Measurements from ENCODE around the gene LHFPL6.

DNA sequence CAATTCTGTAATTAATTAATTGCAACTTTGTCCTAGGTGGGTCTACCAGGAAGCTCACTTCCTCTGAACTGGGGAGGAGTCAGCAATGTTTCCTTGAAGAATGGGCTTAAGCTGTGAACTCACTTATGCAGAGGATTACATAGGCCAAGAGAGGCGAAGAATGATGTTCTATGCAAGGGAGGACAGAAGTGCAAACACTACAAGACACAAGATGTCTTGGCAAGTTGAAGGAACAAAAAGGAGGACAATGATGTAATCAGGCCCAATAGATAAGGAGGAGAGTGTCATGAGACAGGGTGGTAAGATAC, 275.9 kb downstream of the LHFPL6 start:
- TF ChIP-seq, protein P1, sequence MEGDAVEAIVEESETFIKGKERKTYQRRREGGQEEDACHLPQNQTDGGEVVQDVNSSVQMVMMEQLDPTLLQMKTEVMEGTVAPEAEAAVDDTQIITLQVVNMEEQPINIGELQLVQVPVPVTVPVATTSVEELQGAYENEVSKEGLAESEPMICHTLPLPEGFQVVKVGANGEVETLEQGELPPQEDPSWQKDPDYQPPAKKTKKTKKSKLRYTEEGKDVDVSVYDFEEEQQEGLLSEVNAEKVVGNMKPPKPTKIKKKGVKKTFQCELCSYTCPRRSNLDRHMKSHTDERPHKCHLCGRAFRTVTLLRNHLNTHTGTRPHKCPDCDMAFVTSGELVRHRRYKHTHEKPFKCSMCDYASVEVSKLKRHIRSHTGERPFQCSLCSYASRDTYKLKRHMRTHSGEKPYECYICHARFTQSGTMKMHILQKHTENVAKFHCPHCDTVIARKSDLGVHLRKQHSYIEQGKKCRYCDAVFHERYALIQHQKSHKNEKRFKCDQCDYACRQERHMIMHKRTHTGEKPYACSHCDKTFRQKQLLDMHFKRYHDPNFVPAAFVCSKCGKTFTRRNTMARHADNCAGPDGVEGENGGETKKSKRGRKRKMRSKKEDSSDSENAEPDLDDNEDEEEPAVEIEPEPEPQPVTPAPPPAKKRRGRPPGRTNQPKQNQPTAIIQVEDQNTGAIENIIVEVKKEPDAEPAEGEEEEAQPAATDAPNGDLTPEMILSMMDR (conservative IDR thresholded peaks at IDR 0.05), result no peak
- TF ChIP-seq EZH2 (IDR thresholded peaks at IDR 0.05; ENCODE audit: low read depth), result no peak

Data from PC-9 (cell line).